GM18508 (cell line): ENCODE data around the gene SLC25A38.
"Not testable (repeated sequence)": the region's sequence is repeated elsewhere in the genome, so short reads cannot be mapped to it uniquely, and the experiment has no call there.

ENCODE experiments used
- ATAC-seq: cut with Tn5 transposase; IDR thresholded peaks from one replicate; pipeline ENCODE4 v1.9.1; 2021; ENCODE audit warnings: moderate number of reproducible peaks; ENCODE audit not compliant: insufficient read depth, unreplicated experiment

SLC25A38 gene

GRCh38 chr3:39406368-39407258, 23.4 kb downstream of the SLC25A38 start, which contains the start of gene RPSA:
Gene RPSA (plus strand): TSS chr3:39406720. CDS start chr3:39407654, 934 bp downstream.
- ATAC-seq, result peak; percentile 94

GRCh38 chr3:39407259-39407629, 24.1 kb downstream of the SLC25A38 start:
- no peak for ATAC-seq

- ATAC-seq, result no peak
These were observed 24.8 kb downstream of the SLC25A38 start for GRCh38 chr3:39407773-39408492.

- no peak for ATAC-seq
These were observed 25.6 kb downstream of the SLC25A38 start for GRCh38 chr3:39408493-39409372.

GRCh38 chr3:39409514-39410136, 26.5 kb downstream of the SLC25A38 start:
- ATAC-seq, result no peak

- no peak for ATAC-seq
These were observed 27.7 kb downstream of the SLC25A38 start for GRCh38 chr3:39410893-39411292.

- ATAC-seq, result no peak
These were observed 29.6 kb downstream of the SLC25A38 start for GRCh38 chr3:39412668-39413260.

GRCh38 chr3:39413691-39414420, 30.7 kb downstream of the SLC25A38 start:
- ATAC-seq, result no peak

GRCh38 chr3:39414421-39414907, 31.3 kb downstream of the SLC25A38 start:
- no peak for ATAC-seq

GRCh38 chr3:39415302-39415701, 32.1 kb downstream of the SLC25A38 start:
- not testable (repeated sequence) for ATAC-seq

GRCh38 chr3:39415983-39416382, 32.8 kb downstream of the SLC25A38 start:
- no peak for ATAC-seq

GRCh38 chr3:39416998-39417397, 33.8 kb downstream of the SLC25A38 start:
- not testable (repeated sequence) for ATAC-seq

GRCh38 chr3:39418556-39419225, 35.5 kb downstream of the SLC25A38 start:
- ATAC-seq, result not testable (repeated sequence)

GRCh38 chr3:39419742-39420315, 36.7 kb downstream of the SLC25A38 start:
- no peak for ATAC-seq

GRCh38 chr3:39420543-39420942, 37.4 kb downstream of the SLC25A38 start:
- ATAC-seq, result no peak

GRCh38 chr3:39423436-39423970, 40.3 kb downstream of the SLC25A38 start:
- ATAC-seq, result no peak

- no peak for ATAC-seq
These were observed 43.1 kb downstream of the SLC25A38 start for GRCh38 chr3:39426312-39426711.

GRCh38 chr3:39427506-39427905, 44.3 kb downstream of the SLC25A38 start:
- no peak for ATAC-seq
